Measurements from ENCODE around the gene PIGA.

Gene PIGA

GRCh38 chrX:15343075-15343476, 7.8 kb upstream of the PIGA start:
- TF ChIP-seq FOXP2 (optimal IDR thresholded peaks at IDR 0.05; ENCODE audit: borderline replicate concordance, extremely low read depth, extremely low read length, insufficient read depth) (no peak), TAF1 (IDR thresholded peaks at IDR 0.05; ENCODE audit: borderline replicate concordance, insufficient read depth, low read length) (no peak), REST (IDR thresholded peaks at IDR 0.05; ENCODE audit: insufficient read depth in 1 of 2, low read depth in 2 of 2, low read length in 2 of 2) (no peak), POLR2AphosphoS5 (IDR thresholded peaks at IDR 0.05; ENCODE audit: low read depth, low read length) (no peak), SIN3A (IDR thresholded peaks at IDR 0.05; ENCODE audit: borderline replicate concordance, insufficient read depth, low read length) (no peak)

GRCh38 chrX:15340867-15341266, 5.5 kb upstream of the PIGA start:
- TF ChIP-seq TAF1 (IDR thresholded peaks at IDR 0.05; ENCODE audit: borderline replicate concordance, insufficient read depth, low read length) = no peak

GRCh38 chrX:15336023-15336413, 695 bp upstream of the PIGA start:
- TF ChIP-seq POLR2AphosphoS5 (IDR thresholded peaks at IDR 0.05; ENCODE audit: low read depth, low read length) (no peak), FOXP2 (optimal IDR thresholded peaks at IDR 0.05; ENCODE audit: borderline replicate concordance, extremely low read depth, extremely low read length, insufficient read depth) (no peak), SIN3A (IDR thresholded peaks at IDR 0.05; ENCODE audit: borderline replicate concordance, insufficient read depth, low read length) (no peak), TAF1 (IDR thresholded peaks at IDR 0.05; ENCODE audit: borderline replicate concordance, insufficient read depth, low read length) (no peak), REST (IDR thresholded peaks at IDR 0.05; ENCODE audit: insufficient read depth in 1 of 2, low read depth in 2 of 2, low read length in 2 of 2) (no peak)

- TF ChIP-seq REST (IDR thresholded peaks at IDR 0.05; ENCODE audit: insufficient read depth in 1 of 2, low read depth in 2 of 2, low read length in 2 of 2) (no peak), FOXP2 (optimal IDR thresholded peaks at IDR 0.05; ENCODE audit: borderline replicate concordance, extremely low read depth, extremely low read length, insufficient read depth) (no peak), TAF1 (IDR thresholded peaks at IDR 0.05; ENCODE audit: borderline replicate concordance, insufficient read depth, low read length) (no peak), SIN3A (IDR thresholded peaks at IDR 0.05; ENCODE audit: borderline replicate concordance, insufficient read depth, low read length) (no peak), POLR2AphosphoS5 (IDR thresholded peaks at IDR 0.05; ENCODE audit: low read depth, low read length) (no peak)
These were observed 762 bp downstream of the PIGA start for GRCh38 chrX:15334561-15334960.

- TF ChIP-seq TAF1 (IDR thresholded peaks at IDR 0.05; ENCODE audit: borderline replicate concordance, insufficient read depth, low read length) = no peak
- no peak for TF ChIP-seq POLR2AphosphoS5 (IDR thresholded peaks at IDR 0.05; ENCODE audit: low read depth, low read length)
- TF ChIP-seq FOXP2 (optimal IDR thresholded peaks at IDR 0.05; ENCODE audit: borderline replicate concordance, extremely low read depth, extremely low read length, insufficient read depth) = no peak
- no peak for TF ChIP-seq SIN3A (IDR thresholded peaks at IDR 0.05; ENCODE audit: borderline replicate concordance, insufficient read depth, low read length)
- no peak for TF ChIP-seq REST (IDR thresholded peaks at IDR 0.05; ENCODE audit: insufficient read depth in 1 of 2, low read depth in 2 of 2, low read length in 2 of 2)
These were observed 6.5 kb downstream of the PIGA start for GRCh38 chrX:15328821-15329220.
